Neutrophil (primary cell): ENCODE measurements around the gene SEPSECS.

Experiments
- H3K27ac ChIP-seq: fragments of 200-600 bp; sonication (generic); 2 replicates; pipeline ENCODE4 v1.5.1; 2016; ENCODE audit warnings: mild to moderate bottlenecking, moderate library complexity
- H3K27me3 ChIP-seq: fragments of 200-600 bp; sonication (generic); 2 replicates; pipeline ENCODE4 v1.6.0; 2016; ENCODE audit warnings: mild to moderate bottlenecking
- H3K36me3 ChIP-seq: fragments of 200-600 bp; sonication (generic); 2 replicates; pipeline ENCODE4 v1.5.1; 2017
- H3K4me1 ChIP-seq, 2 experiments: fragments of 200-600 bp in 1 of 2; sonication (generic) in 1 of 2; 1 replicate in 1 of 2; 2 replicates in 1 of 2; pipeline versions ENCODE4 v1.5.1 to v1.6.1; 2013 to 2016; ENCODE audit warnings: low read depth in 1 of 2, low read length in 1 of 2, mild to moderate bottlenecking in 1 of 2, moderate library complexity in 1 of 2; ENCODE audit not compliant: control insufficient read depth in 1 of 2, insufficient read depth in 1 of 2
- H3K4me3 ChIP-seq, 2 experiments: fragments of 200-600 bp in 1 of 2; sonication (generic) in 1 of 2; 1 replicate in 1 of 2; 2 replicates in 1 of 2; pipeline ENCODE4 v1.5.1; 2013 to 2016; ENCODE audit warnings: low read depth in 1 of 2, low read length in 1 of 2, mild to moderate bottlenecking in 1 of 2, moderate library complexity in 1 of 2
- H3K9me3 ChIP-seq: fragments of 200-600 bp; sonication (generic); 2 replicates; pipeline ENCODE4 v1.5.1; 2016
- CTCF ChIP-seq: fragments of 200-600 bp; sonication (generic); IDR thresholded peaks from 2 replicates; pipeline ENCODE4 v1.5.1; 2016; ENCODE audit warnings: antibody characterized with exemption

The SEPSECS gene

GRCh38 chr4:25096251-25096980 is 63.8 kb downstream of the SEPSECS start:
- H3K27ac ChIP-seq, result no peak overlapping the region
- peaks cover 5% of the 10 kb centered on the region for H3K27me3 ChIP-seq
- H3K4me1 ChIP-seq, result no peaks in the 10 kb centered on the region
- H3K36me3 ChIP-seq, result no peaks in the 10 kb centered on the region
- H3K4me3 ChIP-seq, result no peak overlapping the region
- no peak for TF ChIP-seq CTCF
- no peaks in the 10 kb centered on the region for H3K9me3 ChIP-seq

- Histone ChIP-seq H3K4me1 (no peaks in the 10 kb centered on the region), H3K27ac (no peak overlapping the region), H3K36me3 (no peaks in the 10 kb centered on the region), H3K27me3 (peaks cover 11% of the 10 kb centered on the region), H3K9me3 (no peaks in the 10 kb centered on the region), H3K4me3 (no peak overlapping the region)
- no peak for TF ChIP-seq CTCF
Measured at GRCh38 chr4:25095837-25096236, 64.4 kb downstream of the SEPSECS start.

GRCh38 chr4:25092139-25092538 is 68.1 kb downstream of the SEPSECS start:
- Histone ChIP-seq H3K36me3 (no peaks in the 10 kb centered on the region), H3K27ac (no peak overlapping the region), H3K27me3 (peaks cover 48% of the 10 kb centered on the region), H3K4me1 (no peaks in the 10 kb centered on the region), H3K9me3 (no peaks in the 10 kb centered on the region), H3K4me3 (no peak overlapping the region)
- no peak for TF ChIP-seq CTCF

- Histone ChIP-seq H3K4me1 (no peaks in the 10 kb centered on the region), H3K36me3 (no peaks in the 10 kb centered on the region), H3K9me3 (no peaks in the 10 kb centered on the region), H3K27ac (no peak overlapping the region), H3K4me3 (no peak overlapping the region), H3K27me3 (peaks cover 64% of the 10 kb centered on the region)
- TF ChIP-seq CTCF, result no peak
Measured at GRCh38 chr4:25090516-25090915, 69.7 kb downstream of the SEPSECS start.

GRCh38 chr4:25089051-25089763 is 71.0 kb downstream of the SEPSECS start:
- TF ChIP-seq CTCF, result no peak
- Histone ChIP-seq H3K9me3 (no peaks in the 10 kb centered on the region), H3K36me3 (no peaks in the 10 kb centered on the region), H3K4me3 (no peak overlapping the region), H3K4me1 (no peaks in the 10 kb centered on the region), H3K27me3 (peaks cover 71% of the 10 kb centered on the region), H3K27ac (no peak overlapping the region)
